K562 (cell line): ENCODE measurements around the gene TAS1R3. TPM values are rescaled to one million over a fixed set of nuclear protein-coding genes. Genes with fewer than 3 reads are reported as not detected.
A peak's percentile ranks its signal among the peaks of the same experiment; 100 is the strongest.

Source experiments
- ATF6 ChIP-seq: sonication (generic); formaldehyde crosslinking; IDR thresholded peaks from 2 replicates; pipeline ENCODE4 v1.4.0; 2020; ENCODE audit warnings: mild to moderate bottlenecking, missing genetic modification reagents
- EGR1 ChIP-seq: fragments of 450-650 bp; conservative IDR thresholded peaks from 2 replicates; pipeline ENCODE4 v1.6.1; 2017; ENCODE audit warnings: mild to moderate bottlenecking
- HBP1 ChIP-seq: fragments of 450-650 bp; formaldehyde crosslinking; IDR thresholded peaks from 2 replicates; pipeline ENCODE4 v1.4.0; 2022; ENCODE audit warnings: missing genetic modification characterization
- MYC ChIP-seq, 2 experiments: fragments of 250-450 bp in 1 of 2; sonication (Bioruptor Pico) in 1 of 2; IDR thresholded peaks; 2 replicates each; pipeline versions ENCODE4 v1.5.1 to v1.6.1; 2012 to 2021; ENCODE audit warnings: low read depth in 2 of 2, borderline replicate concordance in 1 of 2, improper control_type of control experiment in 1 of 2, low read length in 1 of 2, mild to moderate bottlenecking in 1 of 2, moderate library complexity in 1 of 2
- NFE2L1 ChIP-seq: fragments of 450-650 bp; IDR thresholded peaks from 2 replicates; pipeline ENCODE4 v1.6.1; 2016; ENCODE audit warnings: missing genetic modification characterization, low read depth, mild to moderate bottlenecking, missing compliant biosample characterization, moderate library complexity, borderline replicate concordance
- PKNOX1 ChIP-seq: fragments of 450-650 bp; IDR thresholded peaks from 2 replicates; pipeline ENCODE4 v1.6.1; 2016
- SMAD4 ChIP-seq: fragments of 250-450 bp; sonication (Bioruptor Pico); conservative IDR thresholded peaks from 2 replicates; pipeline ENCODE4 v1.8.0; 2021; ENCODE audit warnings: inconsistent platforms, mild to moderate bottlenecking, moderate library complexity
- TBP ChIP-seq: optimal IDR thresholded peaks from 2 replicates; pipeline ENCODE3; 2011; ENCODE audit warnings: low read depth, low read length, improper control_type of control experiment
- TFAP4 ChIP-seq: sonication (generic); formaldehyde crosslinking; IDR thresholded peaks from 2 replicates; pipeline ENCODE4 v1.8.0; 2022; ENCODE audit warnings: missing genetic modification reagents, mild to moderate bottlenecking, moderate library complexity, borderline replicate concordance
- USF1 ChIP-seq: sonication (generic); formaldehyde crosslinking; IDR thresholded peaks from 2 replicates; pipeline ENCODE4 v1.9.0; 2022; ENCODE audit warnings: mild to moderate bottlenecking, missing genetic modification reagents
- ZNF395 ChIP-seq: fragments of 200-800 bp; sonication (Bioruptor generic); IDR thresholded peaks from 2 replicates; pipeline ENCODE4 v1.6.1; 2017; ENCODE audit warnings: missing genetic modification characterization, missing compliant biosample characterization
- polyA plus RNA-seq, 8 experiments: library from polyadenylated mRNA; depleted of rRNA in 4 of 8; stranded (reverse) in 5 of 8; unstranded in 3 of 8; fragments of >200 nt; fragmentation: Nextera tagmentation in 2 of 8; fragmentation: Illumina TruSeq in 1 of 8; extraction: Ambion mirVana in 2 of 8; extraction: Trizol in 1 of 8; gene quantifications; 2 replicates each; pipeline versions ENCODE4 v1.2.1 to v1.2.3, GENCODE V29; 2011 to 2014; ENCODE audit warnings: inconsistent platforms in 1 of 8, missing spikeins in 1 of 8
- total RNA-seq, 7 experiments: library from RNA; depleted of rRNA in 6 of 7; stranded (reverse); fragments of >200 nt in 6 of 7; fragmentation: Illumina TruSeq in 2 of 7; extraction: Trizol in 2 of 7; gene quantifications; 2 replicates each; pipeline versions ENCODE4 v1.2.1 to v1.2.3, GENCODE V29; 2011 to 2021; ENCODE audit warnings: low replicate concordance in 1 of 7
- TF ChIP-seq, protein P1 (sequence below), 2 experiments: IDR thresholded peaks in 1 of 2; conservative IDR thresholded peaks in 1 of 2; 2 replicates each; pipeline ENCODE4 v1.6.1; 2016; ENCODE audit warnings: low read depth in 2 of 2, mild to moderate bottlenecking in 1 of 2, missing compliant biosample characterization in 1 of 2, missing genetic modification characterization in 1 of 2, moderate library complexity in 1 of 2

Gene TAS1R3
- total and polyA plus RNA-seq, 9 of the 15 experiments (the other 6 are each of a cell fraction or from before 2014, with no cell fraction given) = 0.07 to 0.13 TPM; not detected in 7

DNA sequence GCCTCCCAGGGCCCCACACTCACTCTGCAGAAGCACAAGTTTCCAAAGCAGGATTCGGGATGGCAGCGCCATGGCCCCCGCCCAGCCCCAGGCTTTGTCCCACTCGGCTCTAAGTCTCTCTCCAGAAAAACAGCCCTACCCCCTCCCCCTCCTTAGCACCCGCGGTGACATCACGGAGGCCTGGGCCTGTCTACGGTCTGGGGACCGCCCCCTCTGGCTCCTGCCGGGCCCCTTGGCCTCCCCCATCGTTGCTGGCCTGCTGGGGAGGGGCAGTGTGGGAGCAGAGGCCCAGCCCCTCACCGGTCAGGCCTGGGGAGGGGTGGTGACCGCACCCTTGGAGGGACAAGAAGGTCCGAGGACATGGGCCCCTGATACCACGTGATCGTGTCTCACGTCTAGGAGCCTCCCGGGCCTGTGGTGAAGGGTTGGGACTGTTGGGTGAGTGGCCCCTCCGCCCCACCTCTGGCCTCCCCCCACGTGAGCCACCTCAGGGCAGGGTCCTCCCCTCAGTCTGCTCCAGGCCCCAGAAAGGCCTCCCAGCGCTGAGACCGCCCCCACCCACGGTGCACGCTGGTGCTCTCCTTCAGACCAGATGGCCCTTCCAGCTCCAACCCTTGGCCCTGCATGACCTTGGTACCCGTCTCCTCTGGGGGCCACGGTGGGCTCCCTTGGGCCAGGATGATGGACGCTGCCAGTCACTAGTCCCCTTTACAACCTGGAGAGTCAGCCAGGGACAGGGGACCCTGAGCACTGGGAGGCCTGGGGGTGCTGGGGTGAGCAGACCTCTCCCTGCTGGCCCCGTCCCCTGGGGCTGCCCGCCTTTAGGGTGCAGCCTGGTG, 27.6 kb downstream of the TAS1R3 start, which contains the start of gene MXRA8 (continued):
- TF ChIP-seq USF1 (CRISPR knock-in tag) (peak; percentile 85), NFE2L1 (tag) (no peak), SMAD4 (CRISPR knock-in tag) (peak; percentile 69), MYC (IDR thresholded peaks at IDR 0.05; ENCODE audit: low read depth, low read length) (peak; percentile 41), MYC (CRISPR knock-in tag; IDR thresholded peaks at IDR 0.05; ENCODE audit: borderline replicate concordance, low read depth) (peak; percentile 58; the same call in 1 of the 2 replicates), ZNF395 (no peak), TFAP4 (CRISPR knock-in tag) (peak; percentile 42; the same call in 1 of the 2 replicates), ATF6 (CRISPR knock-in tag) (peak; percentile 25; the same call in 1 of the 2 replicates), EGR1 (peak; percentile 56), TBP (peak; percentile 16), HBP1 (CRISPR knock-in tag) (no peak), PKNOX1 (peak; percentile 14; the same call in 1 of the 2 replicates)
- TF ChIP-seq, protein P1, sequence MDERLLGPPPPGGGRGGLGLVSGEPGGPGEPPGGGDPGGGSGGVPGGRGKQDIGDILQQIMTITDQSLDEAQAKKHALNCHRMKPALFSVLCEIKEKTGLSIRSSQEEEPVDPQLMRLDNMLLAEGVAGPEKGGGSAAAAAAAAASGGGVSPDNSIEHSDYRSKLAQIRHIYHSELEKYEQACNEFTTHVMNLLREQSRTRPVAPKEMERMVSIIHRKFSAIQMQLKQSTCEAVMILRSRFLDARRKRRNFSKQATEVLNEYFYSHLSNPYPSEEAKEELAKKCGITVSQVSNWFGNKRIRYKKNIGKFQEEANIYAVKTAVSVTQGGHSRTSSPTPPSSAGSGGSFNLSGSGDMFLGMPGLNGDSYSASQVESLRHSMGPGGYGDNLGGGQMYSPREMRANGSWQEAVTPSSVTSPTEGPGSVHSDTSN (CRISPR knock-in tag; IDR thresholded peaks at IDR 0.05; ENCODE audit: low read depth) = no peak
- TF ChIP-seq, protein P1 (tag; conservative IDR thresholded peaks at IDR 0.05; ENCODE audit: low read depth) = no peak
